ENCODE data around the gene COL3A1.

DNA sequence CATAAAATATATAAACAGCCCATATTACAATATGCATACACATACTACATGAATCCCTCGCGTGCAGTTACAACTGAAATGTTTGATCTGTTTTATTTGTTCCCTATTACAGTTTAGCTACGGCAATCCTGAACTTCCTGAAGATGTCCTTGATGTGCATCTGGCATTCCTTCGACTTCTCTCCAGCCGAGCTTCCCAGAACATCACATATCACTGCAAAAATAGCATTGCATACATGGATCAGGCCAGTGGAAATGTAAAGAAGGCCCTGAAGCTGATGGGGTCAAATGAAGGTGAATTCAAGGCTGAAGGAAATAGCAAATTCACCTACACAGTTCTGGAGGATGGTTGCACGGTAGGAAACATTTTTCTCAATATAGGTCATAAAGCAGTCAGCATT lies 36.4 kb downstream of the COL3A1 start:
- TF ChIP-seq POLR2A (IDR thresholded peaks at IDR 0.05): no peak
- TF ChIP-seq, protein P1, sequence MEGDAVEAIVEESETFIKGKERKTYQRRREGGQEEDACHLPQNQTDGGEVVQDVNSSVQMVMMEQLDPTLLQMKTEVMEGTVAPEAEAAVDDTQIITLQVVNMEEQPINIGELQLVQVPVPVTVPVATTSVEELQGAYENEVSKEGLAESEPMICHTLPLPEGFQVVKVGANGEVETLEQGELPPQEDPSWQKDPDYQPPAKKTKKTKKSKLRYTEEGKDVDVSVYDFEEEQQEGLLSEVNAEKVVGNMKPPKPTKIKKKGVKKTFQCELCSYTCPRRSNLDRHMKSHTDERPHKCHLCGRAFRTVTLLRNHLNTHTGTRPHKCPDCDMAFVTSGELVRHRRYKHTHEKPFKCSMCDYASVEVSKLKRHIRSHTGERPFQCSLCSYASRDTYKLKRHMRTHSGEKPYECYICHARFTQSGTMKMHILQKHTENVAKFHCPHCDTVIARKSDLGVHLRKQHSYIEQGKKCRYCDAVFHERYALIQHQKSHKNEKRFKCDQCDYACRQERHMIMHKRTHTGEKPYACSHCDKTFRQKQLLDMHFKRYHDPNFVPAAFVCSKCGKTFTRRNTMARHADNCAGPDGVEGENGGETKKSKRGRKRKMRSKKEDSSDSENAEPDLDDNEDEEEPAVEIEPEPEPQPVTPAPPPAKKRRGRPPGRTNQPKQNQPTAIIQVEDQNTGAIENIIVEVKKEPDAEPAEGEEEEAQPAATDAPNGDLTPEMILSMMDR (IDR thresholded peaks at IDR 0.05): no peak
